K562 treated with DMSO at 1 percent for 12 hours (cell line): ENCODE data around the gene DMPK. TPM values are rescaled to one million over a fixed set of nuclear protein-coding genes. Genes with fewer than 3 reads are reported as not detected.

Source experiments
- total RNA-seq: library from RNA; unstranded; fragments of 300-600 nt; gene quantifications from 2 replicates; pipeline ENCODE4 v1.2.3, GENCODE V29; 2022; ENCODE audit not compliant: insufficient read depth

Gene DMPK, protein sequence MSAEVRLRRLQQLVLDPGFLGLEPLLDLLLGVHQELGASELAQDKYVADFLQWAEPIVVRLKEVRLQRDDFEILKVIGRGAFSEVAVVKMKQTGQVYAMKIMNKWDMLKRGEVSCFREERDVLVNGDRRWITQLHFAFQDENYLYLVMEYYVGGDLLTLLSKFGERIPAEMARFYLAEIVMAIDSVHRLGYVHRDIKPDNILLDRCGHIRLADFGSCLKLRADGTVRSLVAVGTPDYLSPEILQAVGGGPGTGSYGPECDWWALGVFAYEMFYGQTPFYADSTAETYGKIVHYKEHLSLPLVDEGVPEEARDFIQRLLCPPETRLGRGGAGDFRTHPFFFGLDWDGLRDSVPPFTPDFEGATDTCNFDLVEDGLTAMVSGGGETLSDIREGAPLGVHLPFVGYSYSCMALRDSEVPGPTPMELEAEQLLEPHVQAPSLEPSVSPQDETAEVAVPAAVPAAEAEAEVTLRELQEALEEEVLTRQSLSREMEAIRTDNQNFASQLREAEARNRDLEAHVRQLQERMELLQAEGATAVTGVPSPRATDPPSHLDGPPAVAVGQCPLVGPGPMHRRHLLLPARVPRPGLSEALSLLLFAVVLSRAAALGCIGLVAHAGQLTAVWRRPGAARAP
- total RNA-seq = 65.5 and 70.4 TPM in 2 replicates

DNA sequence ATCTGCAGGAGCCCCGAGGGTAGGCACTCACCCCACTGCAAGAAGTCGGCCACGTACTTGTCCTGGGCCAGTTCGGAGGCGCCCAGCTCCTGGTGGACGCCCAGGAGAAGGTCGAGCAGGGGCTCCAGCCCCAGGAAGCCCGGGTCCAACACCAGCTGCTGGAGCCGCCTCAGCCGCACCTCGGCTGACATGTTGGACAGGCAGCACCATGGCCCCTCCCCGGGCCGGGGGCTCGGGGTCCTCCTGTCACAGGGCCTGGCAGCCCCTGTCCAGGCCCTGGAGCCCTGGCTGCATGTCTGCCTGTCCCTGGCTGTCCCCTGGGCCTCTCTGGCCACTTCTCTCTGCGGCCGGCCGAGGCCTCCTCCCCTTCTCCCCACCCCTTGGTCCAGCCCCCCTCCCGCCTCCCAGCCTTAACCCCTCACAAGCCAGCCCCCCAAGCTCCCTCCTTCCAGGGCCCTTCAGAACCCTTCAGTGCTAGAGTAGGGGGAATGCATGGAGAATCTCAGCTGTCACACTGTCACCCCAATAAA lies at the start of gene DMPK:
DMPK (minus strand) TSS at position 329 of the 530 bp plus-strand sequence; CDS start at position 191, 138 bp downstream.

DNA sequence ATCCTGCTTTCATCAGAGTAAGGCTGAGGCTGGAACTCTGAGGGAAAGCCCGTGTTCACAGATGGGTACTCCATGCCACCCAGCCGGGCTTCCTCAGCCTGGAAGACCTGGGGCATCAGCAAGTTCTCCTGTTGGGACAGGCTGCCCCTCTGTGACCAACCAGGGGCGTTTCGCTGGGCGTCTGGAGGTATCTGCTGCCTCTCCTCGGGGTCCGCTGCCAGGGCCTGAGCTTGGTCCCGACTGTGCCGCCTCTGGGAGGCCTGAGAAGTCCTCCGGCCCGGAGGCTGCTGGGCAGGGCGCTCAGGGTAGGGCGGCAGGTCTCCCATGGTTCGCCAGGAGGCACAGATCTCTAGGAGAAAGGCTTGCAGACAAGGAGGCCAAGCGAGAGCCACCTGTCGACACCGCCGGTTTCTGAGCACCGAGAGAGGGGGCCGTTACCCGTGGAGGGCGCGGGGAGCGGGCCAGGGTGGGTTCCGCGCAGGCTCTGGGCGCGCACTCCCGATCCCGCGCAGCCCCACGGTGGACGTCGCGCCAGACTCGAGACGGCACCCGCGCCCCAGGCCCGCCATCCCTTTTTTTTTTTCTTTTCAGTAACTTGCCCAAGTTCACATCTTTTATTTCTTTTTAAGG lies 32.7 kb upstream of the DMPK start, which contains the start of gene RSPH6A:
RSPH6A (minus strand) TSS at position 458 of the 630 bp plus-strand sequence; CDS start at position 326, 132 bp downstream.

DNA sequence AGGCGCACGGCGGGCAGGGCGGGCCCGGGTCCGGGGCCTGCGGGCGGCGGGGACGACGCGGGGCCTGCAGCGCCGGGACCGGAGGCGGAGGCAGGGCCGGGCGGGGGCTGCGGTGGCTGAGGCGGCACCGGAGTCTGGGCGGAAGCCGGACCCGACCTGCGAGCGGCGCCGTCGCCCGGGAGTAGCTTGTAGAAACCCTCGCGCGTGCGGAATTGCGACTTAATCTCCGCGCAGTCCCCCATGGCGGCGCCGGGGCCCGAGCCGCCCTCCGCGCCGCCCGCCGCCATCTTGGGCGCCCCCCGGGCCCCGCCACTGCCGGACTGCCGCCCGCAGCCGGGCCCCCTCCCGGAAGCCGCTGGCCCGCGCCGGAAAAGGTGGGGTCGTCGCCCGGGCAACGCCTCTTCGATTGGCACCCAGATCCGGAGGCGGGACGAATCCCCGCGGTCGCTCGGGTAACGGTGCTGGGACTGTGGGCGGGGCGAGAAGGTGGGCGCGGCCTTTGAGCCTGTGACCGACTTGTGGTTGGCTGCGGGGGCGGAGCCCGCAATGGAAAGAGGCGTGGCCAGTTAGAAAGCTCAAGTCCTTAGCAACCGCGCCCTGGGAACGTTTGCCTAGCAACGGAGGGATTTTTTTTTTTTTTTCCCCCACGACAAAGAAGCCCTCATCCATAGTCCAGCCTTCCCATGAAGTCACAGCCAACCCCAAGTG lies 10.3 kb upstream of the DMPK start, which contains the start of gene DMWD:
DMWD (minus strand) TSS at position 376 of the 708 bp plus-strand sequence; CDS start at position 287, 89 bp downstream.

DNA sequence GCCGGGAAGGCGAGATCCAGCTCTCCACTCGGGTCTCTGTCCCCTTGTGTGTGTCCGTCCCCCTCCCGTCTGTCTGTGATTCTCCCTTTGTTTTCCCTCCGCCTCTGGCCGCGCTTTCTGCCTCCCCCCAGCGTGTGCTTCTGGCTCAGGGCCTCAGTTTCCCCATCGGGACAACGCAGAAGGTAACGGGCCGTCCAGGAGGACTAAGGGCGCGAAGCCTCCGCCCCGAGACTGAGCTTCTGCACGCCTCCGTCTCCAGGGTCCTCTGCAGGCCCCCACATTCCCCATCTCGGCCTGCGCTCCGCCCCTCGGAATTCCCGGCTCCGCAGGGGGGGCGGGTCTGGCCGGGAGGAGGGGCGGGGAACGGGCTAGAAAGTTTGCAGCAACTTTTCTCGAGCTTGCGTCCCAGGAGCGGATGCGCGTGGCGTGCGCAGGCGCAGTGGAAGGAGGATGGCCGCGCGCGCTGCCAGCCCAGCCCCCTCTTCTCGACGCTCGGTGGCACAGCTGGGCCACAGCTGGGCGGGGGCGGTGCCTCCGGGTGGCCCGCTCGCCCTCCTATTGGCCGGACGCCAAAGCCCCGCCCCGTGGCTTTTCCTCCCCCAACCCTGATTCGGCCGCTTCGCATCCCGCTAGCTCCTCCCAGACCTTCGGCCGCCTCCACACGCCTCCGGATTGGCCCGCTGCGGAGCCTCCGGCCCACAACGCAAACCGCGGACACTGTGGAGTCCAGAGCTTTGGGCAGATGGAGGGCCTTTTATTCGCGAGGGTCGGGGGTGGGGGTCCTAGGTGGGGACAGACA lies 13.1 kb downstream of the DMPK start, which contains the start of gene SIX5:
SIX5 (minus strand) TSS at position 269 of the 799 bp plus-strand sequence. CDS start 408 bp downstream, outside the sequence.

DNA sequence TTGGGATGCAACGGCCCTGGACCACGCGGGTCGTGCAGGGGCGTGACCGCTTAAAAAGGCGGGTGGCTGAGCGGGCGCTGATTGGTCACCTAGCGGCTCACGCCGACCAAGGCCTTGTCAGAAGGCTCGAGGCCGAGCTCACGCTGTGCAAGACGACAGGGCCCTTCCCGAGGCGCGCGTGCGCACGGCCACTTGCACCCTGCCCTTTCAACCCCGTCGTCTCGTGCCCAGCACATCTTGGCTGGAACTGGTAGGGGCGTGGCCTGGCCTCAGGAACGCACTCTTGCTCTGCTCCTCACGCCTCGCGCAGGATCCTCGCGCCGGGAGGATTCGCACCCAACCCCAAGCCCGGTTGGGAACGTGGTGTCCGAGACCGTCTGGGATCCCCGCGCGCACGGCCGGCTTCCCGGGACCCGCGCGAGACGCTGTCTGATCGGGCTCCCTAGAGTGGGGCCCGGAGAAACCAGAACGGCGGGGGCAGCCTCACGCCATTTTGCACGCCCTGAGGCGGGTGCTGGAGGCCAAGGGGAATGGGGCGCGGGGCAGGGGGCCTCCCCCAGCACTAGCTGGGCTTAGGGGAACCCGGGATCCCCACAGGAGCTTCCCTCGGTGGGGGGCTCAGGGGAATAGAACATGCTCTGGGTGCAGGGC lies 49.0 kb downstream of the DMPK start, which contains the start of gene MEIOSIN:
MEIOSIN (plus strand) TSS at position 280 of the 651 bp plus-strand sequence. CDS start 1,938 bp downstream, outside the sequence.

DNA sequence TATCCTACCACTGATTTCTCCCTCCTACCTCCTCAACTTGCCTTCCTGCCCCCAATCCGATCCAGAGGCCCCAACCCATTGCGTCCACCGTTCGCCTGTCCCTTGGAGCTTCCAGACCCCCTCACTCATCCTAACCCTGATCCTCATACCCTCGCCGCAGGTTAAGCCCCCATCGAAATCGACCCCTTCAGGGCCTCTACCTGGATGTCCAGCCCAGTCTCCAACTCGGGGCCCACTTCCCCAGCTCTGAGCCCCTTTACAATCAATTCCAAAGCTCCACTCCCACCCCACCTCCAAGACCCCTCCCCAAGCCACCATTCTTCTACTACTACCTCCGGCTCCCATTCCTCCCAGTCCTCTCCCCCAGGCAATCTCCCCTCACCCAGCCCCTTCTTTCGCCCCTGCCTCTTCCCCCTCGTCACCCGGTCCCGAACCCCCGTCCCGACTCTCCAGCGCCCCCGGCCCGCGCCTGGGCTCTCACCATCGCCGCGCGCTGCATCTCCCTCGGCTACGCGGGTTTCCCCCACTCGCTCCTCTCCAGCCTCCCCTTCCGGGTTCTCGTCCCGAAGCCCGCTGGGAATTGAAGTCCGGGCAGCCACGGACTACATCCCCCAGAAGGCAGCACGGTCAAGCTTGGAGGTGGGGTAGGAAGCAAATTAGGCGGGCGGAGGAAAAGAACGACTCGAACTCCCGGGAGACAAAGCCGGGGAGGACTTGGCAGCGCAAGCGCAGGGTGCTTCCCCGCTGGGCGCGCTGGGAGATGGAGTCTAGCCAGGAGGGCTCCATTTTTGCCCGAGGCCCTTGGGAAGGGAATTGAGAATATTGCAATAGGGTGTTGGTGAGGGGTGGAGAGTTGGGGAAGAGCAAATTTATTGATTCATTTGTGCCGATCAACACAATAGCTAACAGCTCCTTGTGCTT lies 51.7 kb downstream of the DMPK start, which contains the start of gene FBXO46:
FBXO46 (minus strand) TSS at position 529 of the 921 bp plus-strand sequence. CDS start 17,401 bp downstream, outside the sequence.

Other genes with a start within 250 kb of the DMPK start
- 6.0 and 15.1 TPM in 2 replicates for gene OPA3, start 197.7 kb downstream of the DMPK start, total RNA-seq
- gene GPR4, start 180.3 kb downstream of the DMPK start, total RNA-seq = not detected in 2 replicates
- gene EML2, start 143.1 kb downstream of the DMPK start, total RNA-seq = 46.6 and 69.9 TPM in 2 replicates
- gene GIPR, start 114.3 kb downstream of the DMPK start, total RNA-seq = 7.3 and 23.2 TPM in 2 replicates
- 589 and 1,120 TPM in 2 replicates for gene SNRPD2, start 90.5 kb downstream of the DMPK start, total RNA-seq
- gene QPCTL, start 89.8 kb downstream of the DMPK start, total RNA-seq = 23.9 and 24.7 TPM in 2 replicates
- 12.9 and 19.2 TPM in 2 replicates for gene FBXO46, start 51.6 kb downstream of the DMPK start, total RNA-seq
- 0.58 and 0.67 TPM in 2 replicates for gene MEIOSIN, start 49.1 kb downstream of the DMPK start, total RNA-seq
- gene SIX5, start 13.2 kb downstream of the DMPK start, total RNA-seq = 19.0 and 23.3 TPM in 2 replicates
- 16.9 and 47.7 TPM in 2 replicates for gene DMWD, start 10.4 kb upstream of the DMPK start, total RNA-seq
- gene RSPH6A, start 32.8 kb upstream of the DMPK start, total RNA-seq = not detected in 2 replicates
- gene SYMPK, start 80.7 kb upstream of the DMPK start, total RNA-seq = 73.8 and 84.3 TPM in 2 replicates
- 6.2 and 6.6 TPM in 2 replicates for gene FOXA3, start 81.8 kb upstream of the DMPK start, total RNA-seq
- 49.2 and 50.1 TPM in 2 replicates for gene IRF2BP1, start 103.7 kb upstream of the DMPK start, total RNA-seq
- 12.5 and 13.2 TPM in 2 replicates for gene MYPOP, start 120.1 kb upstream of the DMPK start, total RNA-seq
- not detected in 2 replicates for gene NANOS2, start 132.3 kb upstream of the DMPK start, total RNA-seq
- not detected in 2 replicates for gene NOVA2, start 191.4 kb upstream of the DMPK start, total RNA-seq
- 9.1 and 10.3 TPM in 2 replicates for gene CCDC61, start 213.0 kb upstream of the DMPK start, total RNA-seq
- not detected in 2 replicates for gene PGLYRP1, start 240.6 kb upstream of the DMPK start, total RNA-seq